ENCODE measurements around the gene PDE6A. TPM values are rescaled to one million over a fixed set of nuclear protein-coding genes. Genes with fewer than 3 reads are reported as not detected.

Gene PDE6A
- total and polyA plus RNA-seq, 9 of the 15 experiments (the other 6 are each of a cell fraction or from before 2014, with no cell fraction given): 0.01 to 0.04 (median 0.01) TPM; not detected in 6

GRCh38 chr5:149816661-149817060 lies 127.9 kb downstream of the PDE6A start:
- ChIA-PET POLR2A (interaction anchor here (0.6 to 2.2 kb wide), 6 partner anchors 11 to 176 kb away, joined by 3 to 9 read pairs (median 4); no protein-coding TSS in a partner anchor), CTCF (ENCODE audit: low intra/inter-chr PET ratio) (no interaction called here)
- Histone ChIP-seq H3K4me1 (replicated peaks in 1 of 2; ENCODE audit: control insufficient read depth in 2 of 2, insufficient read depth in 2 of 2, low read length in 2 of 2) (peaks cover 14 to 20% of the 10 kb centered on the region in 2 experiments; a peak in 4 of 5 replicates), H4K20me1 (replicated peaks; ENCODE audit: control insufficient read depth, insufficient read depth, low read length) (peaks cover 9% of the 10 kb centered on the region; the same call in 1 of the 2 replicates), H3K79me2 (ENCODE audit: control insufficient read depth, insufficient read depth, low read length) (peaks cover 76% of the 10 kb centered on the region), H3K4me2 (ENCODE audit: insufficient read depth, low read length) (no peak overlapping the region), H3K9me1 (ENCODE audit: control insufficient read depth, insufficient read depth, low read length) (peaks cover 3% of the 10 kb centered on the region), H3K36me3 (ENCODE audit: control insufficient read depth, insufficient read depth, low read length) (peaks cover 38% of the 10 kb centered on the region; the same call in 2 of the 3 replicates), H3K4me3 (no peak overlapping the region), H3K9ac (ENCODE audit: insufficient read depth in 1 of 2, low read depth in 2 of 2, low read length in 2 of 2) (peak overlapping the region in 1 of 2 experiments; percentile 13; a peak in 1 of 4 replicates), H2AFZ (ENCODE audit: low read depth, low read length) (no peak overlapping the region), H3K27ac (ENCODE audit: extremely low read depth, low read depth, low read length) (no peak overlapping the region), H3K27me3 (ENCODE audit: control insufficient read depth in 2 of 2, insufficient read depth in 2 of 2, low read length in 2 of 2) (no peaks in the 10 kb centered on the region), H3K9me3 (replicated peaks; ENCODE audit: control insufficient read depth, insufficient read depth, low read depth, low read length) (no peaks in the 10 kb centered on the region)
- ATAC-seq (no peak), FAIRE-seq (no peak), DNase-seq (ENCODE audit: extremely low read depth in 1 of 4, low spot score in 3 of 4) (no peak)
- in situ Hi-C loops (cut with MboI) (no loop called here), intact Hi-C loops (cut with micrococcal nuclease) (no loop called here)
- 71% methylated on average over 2 of the region's 2 CpGs for WGBS (ENCODE audit: insufficient coverage, low coverage, missing lambda C conversion rate)
- no TSS peak for BruUV-seq (replicated peaks)
- TF ChIP-seq THRAP3 (IDR thresholded peaks at IDR 0.05; ENCODE audit: borderline replicate concordance) (no peak), NONO (IDR thresholded peaks at IDR 0.05; ENCODE audit: low read depth in 2 of 2, low read length in 1 of 2) (no peak), TCFL5 (CRISPR knock-in tag; conservative IDR thresholded peaks at IDR 0.05) (no peak), PYGO2 (tag; IDR thresholded peaks at IDR 0.05) (no peak), HBP1 (CRISPR knock-in tag; IDR thresholded peaks at IDR 0.05) (no peak), DNMT1 (IDR thresholded peaks at IDR 0.05) (no peak), ZNF175 (CRISPR knock-in tag; IDR thresholded peaks at IDR 0.05; ENCODE audit: low read depth) (no peak), ZBTB40 (IDR thresholded peaks at IDR 0.05) (no peak), ZBTB40 (CRISPR knock-in tag; IDR thresholded peaks at IDR 0.05) (no peak), PRMT5 (CRISPR knock-in tag; IDR thresholded peaks at IDR 0.05) (no peak), COPS2 (conservative IDR thresholded peaks at IDR 0.05) (no peak), BHLHE40 (IDR thresholded peaks at IDR 0.05; ENCODE audit: low read length) (no peak), SMARCC2 (IDR thresholded peaks at IDR 0.05; ENCODE audit: low read depth) (no peak)
